Fibroblast of skin of abdomen (primary cell): Measurements from ENCODE around the gene IPO9.
A peak's percentile ranks its signal among the peaks of the same experiment; 100 is the strongest.
"Not testable (repeated sequence)": the region's sequence is repeated elsewhere in the genome, so short reads cannot be mapped to it uniquely, and the experiment has no call there.

ENCODE experiments used
- DNase-seq: peaks from one replicate; pipeline ENCODE4 v3.0.0-alpha.2; 2013

IPO9 gene

GRCh38 chr1:201889090-201889968 is 60.4 kb downstream of the IPO9 start:
- no peak for DNase-seq

- DNase-seq = no peak
Measured at GRCh38 chr1:201890223-201890622, 61.3 kb downstream of the IPO9 start.

GRCh38 chr1:201890806-201891450 is 62.0 kb downstream of the IPO9 start:
- no peak for DNase-seq

GRCh38 chr1:201891451-201892045 is 62.6 kb downstream of the IPO9 start:
- no peak for DNase-seq

- DNase-seq = no peak
Measured at GRCh38 chr1:201892211-201892610, 63.3 kb downstream of the IPO9 start.

- no peak for DNase-seq
Measured at GRCh38 chr1:201893431-201893830, 64.5 kb downstream of the IPO9 start.

GRCh38 chr1:201894343-201895119 is 65.6 kb downstream of the IPO9 start:
- DNase-seq = no peak

GRCh38 chr1:201895120-201895665 is 66.2 kb downstream of the IPO9 start:
- DNase-seq = no peak

- peak; percentile 89 for DNase-seq
Measured at GRCh38 chr1:201895913-201896807, 67.2 kb downstream of the IPO9 start.

- DNase-seq = peak; percentile 85
Measured at GRCh38 chr1:201896951-201897391, 68.0 kb downstream of the IPO9 start.

GRCh38 chr1:201898240-201898894 is 69.4 kb downstream of the IPO9 start:
- no peak for DNase-seq

- DNase-seq = no peak
Measured at GRCh38 chr1:201898992-201899391, 70.0 kb downstream of the IPO9 start.

- no peak for DNase-seq
Measured at GRCh38 chr1:201899683-201900429, 70.9 kb downstream of the IPO9 start.

GRCh38 chr1:201900476-201900875 is 71.5 kb downstream of the IPO9 start:
- no peak for DNase-seq

- DNase-seq = not testable (repeated sequence)
Measured at GRCh38 chr1:201901036-201901435, 72.1 kb downstream of the IPO9 start.

GRCh38 chr1:201902198-201902597 is 73.2 kb downstream of the IPO9 start:
- peak; percentile 50 for DNase-seq

GRCh38 chr1:201903135-201903534 is 74.2 kb downstream of the IPO9 start:
- peak; percentile 67 for DNase-seq

- DNase-seq = peak; percentile 99
Measured at GRCh38 chr1:201904579-201904978, 75.6 kb downstream of the IPO9 start.

- no peak for DNase-seq
Measured at GRCh38 chr1:201905234-201905890, 76.4 kb downstream of the IPO9 start.
